SKM-1 treated with dmso at 0.1 percent for 144 hours (cell line): ENCODE results near the gene LAMA3.
A peak's percentile ranks its signal among the peaks of the same experiment; 100 is the strongest.

Source experiments
- DNase-seq: peaks from one replicate; lab custom pipeline; 2025; ENCODE audit not compliant: unreplicated experiment; lab: John Stamatoyannopoulos, UW

LAMA3 gene

DNA sequence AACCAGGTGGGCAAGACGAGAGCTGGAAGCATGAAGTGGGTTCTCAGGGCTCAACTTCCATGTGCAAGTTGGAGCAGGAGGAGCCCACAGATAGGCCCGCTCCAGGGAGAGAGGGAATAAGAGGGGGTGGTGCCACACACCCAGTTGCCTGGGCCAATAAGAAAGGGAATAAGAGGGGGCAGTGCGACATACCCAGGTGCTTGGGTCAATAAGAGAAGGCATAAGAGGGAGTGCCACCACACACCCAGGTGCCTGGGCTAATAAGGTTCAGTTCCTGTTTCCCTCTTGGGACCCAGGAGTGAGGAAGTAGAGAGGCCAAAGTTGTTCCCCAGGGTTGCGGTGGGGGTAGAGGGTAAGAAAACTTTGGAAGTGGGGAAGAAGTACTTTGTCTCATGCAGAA, 127.5 kb downstream of the LAMA3 start:
- peak; percentile 5 for DNase-seq

DNA sequence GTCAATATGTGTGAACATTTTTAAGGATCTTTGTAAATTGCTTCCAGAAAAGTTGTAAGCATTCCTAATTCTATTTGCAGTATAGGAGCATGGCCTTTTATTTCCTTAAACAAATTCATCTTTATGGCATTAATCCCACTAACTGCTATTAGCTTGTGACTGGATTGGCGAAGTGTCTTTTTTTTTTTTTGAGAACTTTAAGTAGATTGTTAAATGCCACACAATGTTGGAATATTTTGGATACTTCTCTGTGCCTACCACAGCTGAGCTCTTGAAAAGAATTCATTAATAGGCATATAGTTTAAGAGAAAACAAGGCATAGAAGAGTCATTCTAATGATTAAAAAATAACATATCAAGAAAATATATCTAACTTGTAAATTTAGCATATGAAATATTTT, 129.7 kb downstream of the LAMA3 start:
- DNase-seq = no peak

DNA sequence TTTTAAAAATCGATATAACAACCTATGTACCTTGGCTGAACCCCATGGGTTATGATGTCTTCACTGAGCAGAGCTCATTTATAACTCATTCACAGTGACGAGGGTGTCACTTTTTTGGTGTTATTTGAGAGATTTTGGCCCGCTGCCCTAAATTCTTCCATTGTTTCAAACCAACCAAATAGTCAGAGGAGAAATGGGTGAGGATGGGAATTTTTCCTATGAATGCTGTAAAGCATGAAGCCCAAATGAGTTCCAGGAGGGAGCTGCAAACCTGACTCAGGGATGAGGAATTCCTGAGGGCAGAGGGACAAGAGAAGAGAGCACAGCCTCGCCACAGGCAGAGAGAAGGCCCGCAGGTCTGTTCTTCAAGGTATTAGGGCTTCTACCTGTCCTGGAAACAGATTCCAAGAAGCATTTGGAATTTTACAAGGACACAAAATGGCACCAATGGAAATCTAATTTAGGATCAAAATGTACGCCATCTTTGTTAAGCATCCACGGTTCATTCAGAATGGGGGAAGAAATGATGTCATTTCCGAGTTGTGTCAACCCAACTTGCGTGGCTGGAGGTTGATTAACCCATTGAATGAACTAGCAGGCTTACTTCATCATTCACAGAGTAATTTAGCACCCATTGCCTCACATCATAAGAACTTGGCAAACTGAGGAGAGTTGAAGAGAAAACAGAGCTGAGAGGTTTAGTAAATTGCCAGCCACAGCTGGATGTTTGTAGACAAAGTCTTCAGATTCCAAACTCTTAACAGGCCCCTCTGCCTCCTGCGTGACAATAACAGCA, 133.5 kb downstream of the LAMA3 start:
- DNase-seq = no peak

- no peak for DNase-seq
These were observed 135.0 kb downstream of the LAMA3 start for GRCh38 chr18:23824240-23824639.

- DNase-seq = no peak
These were observed 135.4 kb downstream of the LAMA3 start for GRCh38 chr18:23824669-23825068.

DNA sequence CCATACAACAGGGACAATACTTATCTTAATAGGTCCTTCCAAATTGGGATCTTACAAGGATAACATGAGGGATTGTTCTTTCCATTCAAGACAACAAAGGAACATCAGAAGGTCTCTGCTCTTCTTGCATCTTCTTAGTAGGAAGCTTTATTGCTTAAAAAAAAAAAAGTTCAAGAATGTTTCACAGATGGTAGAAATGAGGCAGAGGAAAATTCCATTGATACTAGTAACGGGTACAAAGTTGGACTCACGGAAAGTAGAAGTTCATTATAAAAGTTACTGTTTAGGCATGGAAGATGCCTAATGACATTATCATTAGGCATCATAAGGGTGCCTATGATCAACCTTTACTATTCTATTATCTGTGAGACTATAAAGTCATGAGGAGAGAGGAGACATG, 136.2 kb downstream of the LAMA3 start:
- no peak for DNase-seq

GRCh38 chr18:23825978-23826405, 136.7 kb downstream of the LAMA3 start:
- DNase-seq = no peak

- no peak for DNase-seq
These were observed 137.8 kb downstream of the LAMA3 start for GRCh38 chr18:23826850-23827620.

DNA sequence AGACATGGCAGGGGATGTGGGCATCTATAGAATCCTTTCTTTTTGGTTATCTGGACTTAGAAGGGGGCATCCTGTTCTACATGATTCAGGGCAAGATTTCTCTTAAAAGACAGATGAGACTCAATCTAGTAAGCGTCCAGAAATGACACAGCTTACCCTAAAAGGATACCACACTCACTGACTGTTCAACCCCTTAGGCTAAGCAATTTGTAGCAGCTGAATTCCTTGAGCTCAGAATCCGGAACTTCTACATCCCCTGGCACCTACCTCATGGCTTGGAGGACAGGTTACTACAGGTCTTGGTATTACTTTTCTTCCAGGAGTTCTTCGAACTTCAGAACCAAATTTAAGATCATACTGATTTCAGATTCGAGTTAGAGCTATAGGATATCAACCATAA, 138.4 kb downstream of the LAMA3 start:
- no peak for DNase-seq

GRCh38 chr18:23828426-23828825, 139.2 kb downstream of the LAMA3 start:
- DNase-seq = peak; percentile 77

- DNase-seq = no peak
These were observed 143.7 kb downstream of the LAMA3 start for GRCh38 chr18:23832911-23833310.

GRCh38 chr18:23833714-23834113, 144.5 kb downstream of the LAMA3 start:
- DNase-seq = no peak

DNA sequence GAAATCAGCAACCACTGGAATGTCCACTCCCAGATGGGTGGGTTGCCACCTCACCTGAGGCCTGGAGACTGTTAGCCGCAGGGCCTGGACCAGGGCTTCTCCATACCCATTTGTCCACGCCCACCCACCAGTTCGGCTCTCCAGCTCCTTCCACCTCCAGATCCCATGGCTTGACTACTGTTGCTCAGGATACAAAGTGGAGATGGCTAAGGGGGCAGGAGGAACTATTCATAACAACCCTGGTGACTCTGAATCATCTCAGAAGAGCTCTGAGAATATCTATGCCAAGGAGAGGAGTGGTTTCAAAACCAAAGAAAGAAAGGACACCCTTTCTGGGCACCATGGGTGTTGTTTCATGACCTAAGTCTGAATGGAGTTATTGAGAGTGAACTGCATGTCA, 145.8 kb downstream of the LAMA3 start:
- DNase-seq = no peak

DNA sequence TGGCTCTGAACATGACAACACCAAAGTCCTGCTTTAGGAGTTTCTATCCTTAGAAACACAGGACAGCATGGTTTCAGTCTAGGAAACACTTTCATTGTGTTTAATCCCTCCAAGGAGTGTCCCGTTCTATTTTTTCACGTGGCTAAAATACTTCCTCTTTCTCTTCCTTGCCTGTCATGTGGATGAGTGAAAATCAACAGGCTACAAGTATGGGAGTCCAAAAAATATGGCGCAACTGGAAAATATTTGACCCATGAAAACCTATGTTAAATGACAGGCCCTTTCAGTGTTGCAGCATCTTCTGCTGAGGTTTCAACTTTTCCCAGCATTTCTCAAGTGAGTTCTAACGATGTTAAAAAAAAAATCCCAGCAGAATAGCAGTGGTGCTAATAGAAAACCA, 146.3 kb downstream of the LAMA3 start:
- peak; percentile 48 for DNase-seq

DNA sequence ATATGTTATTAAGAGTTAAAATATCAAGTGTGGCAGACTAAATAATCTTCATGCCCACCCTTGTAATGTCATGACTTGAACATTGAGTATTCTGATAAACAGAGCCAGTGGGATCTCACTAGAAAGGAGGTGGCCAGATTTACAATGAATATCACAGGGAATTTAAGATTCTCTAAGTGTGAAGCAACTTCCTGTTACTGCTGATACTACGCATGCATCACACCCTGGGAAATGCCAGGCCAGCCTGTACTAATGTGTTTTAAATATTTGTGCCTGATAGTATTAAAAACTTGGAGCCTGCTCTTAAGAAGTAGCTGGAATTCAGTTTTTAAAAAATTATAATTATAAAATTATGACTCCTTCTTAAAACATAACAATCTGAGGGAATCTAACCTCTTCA, 148.3 kb downstream of the LAMA3 start:
- peak; percentile 6 for DNase-seq

GRCh38 chr18:23838233-23838632, 149.0 kb downstream of the LAMA3 start:
- no peak for DNase-seq

DNA sequence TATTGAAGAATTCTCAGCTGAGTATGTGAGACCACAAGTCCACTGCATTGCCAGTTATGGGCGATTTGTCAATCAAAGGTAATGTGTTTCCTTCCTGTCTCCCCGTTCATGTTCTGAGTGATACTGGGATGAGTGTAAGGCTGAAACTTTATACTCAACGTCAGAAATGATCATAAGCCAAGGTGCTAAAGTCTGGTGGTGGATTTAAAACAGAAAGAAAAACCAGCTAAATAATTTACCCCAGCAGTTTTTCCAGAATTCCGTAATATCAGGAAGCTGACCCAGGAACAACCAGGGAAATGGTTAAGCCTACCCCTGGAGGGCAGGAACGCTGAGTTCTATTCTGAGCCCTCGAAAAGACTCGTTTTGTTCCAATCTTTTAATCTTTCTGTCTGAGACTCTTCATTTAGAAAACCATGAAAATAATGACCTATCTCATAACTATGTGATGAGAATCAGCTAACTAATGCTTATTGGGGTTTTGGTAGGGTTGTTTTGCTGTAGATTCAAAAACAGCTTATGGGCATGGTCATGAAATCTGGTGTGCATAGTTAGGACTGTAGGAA, 149.6 kb downstream of the LAMA3 start:
- no peak for DNase-seq

DNA sequence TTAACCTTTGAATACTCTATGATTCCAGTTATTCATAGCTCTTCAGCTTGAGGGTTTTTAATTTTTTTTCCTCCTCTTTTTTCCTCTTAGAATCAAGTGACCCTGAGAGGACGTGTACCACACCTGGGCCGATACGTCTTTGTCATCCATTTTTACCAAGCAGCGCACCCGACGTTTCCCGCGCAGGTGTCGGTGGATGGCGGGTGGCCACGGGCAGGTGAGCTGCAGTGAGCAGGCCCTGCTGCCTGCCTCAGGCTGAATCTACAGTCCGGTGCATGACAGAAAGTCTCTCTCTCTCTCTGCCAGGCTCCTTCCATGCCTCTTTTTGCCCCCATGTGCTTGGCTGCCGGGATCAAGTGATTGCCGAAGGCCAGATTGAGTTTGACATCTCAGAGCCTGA, 153.1 kb downstream of the LAMA3 start:
- DNase-seq = no peak

DNA sequence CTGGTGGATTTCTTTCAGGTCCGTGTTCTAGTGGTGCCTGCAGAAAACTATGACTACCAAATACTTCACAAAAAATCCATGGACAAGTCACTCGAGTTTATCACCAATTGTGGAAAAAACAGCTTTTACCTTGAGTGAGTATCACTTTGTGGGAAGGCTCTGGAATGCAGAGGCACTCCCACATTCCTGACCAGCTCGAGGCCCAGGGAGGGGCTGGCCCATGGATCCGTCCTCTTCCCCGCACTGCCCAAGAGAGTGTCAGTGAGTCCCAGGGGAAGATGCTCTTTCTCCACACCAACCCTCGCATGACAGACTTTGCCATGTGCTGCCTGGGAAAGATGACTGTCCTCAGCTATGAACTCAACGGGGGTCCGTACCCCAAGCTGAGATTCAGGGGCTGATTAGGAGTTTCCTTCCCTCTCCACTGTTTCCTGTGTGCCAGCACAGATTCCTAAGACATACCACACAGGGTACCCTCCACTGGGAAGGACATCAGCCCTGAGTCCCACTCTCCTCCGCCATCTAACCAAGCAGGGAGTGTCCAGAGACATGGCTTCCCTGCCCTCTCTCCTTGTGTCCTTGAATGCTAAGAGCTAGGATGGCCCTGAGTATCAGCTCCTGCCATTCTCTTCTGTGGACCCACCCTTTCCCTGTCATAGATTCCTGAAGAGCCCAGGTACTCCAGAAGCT, 155.9 kb downstream of the LAMA3 start:
- no peak for DNase-seq

- no peak for DNase-seq
These were observed 156.9 kb downstream of the LAMA3 start for GRCh38 chr18:23845988-23846630.
